ENCODE data around the gene ZNF385B.
"Not testable (repeated sequence)": the region's sequence is repeated elsewhere in the genome, so short reads cannot be mapped to it uniquely, and the experiment has no call there.

ZNF385B gene

GRCh38 chr2:179512281-179513035 is 349.0 kb downstream of the ZNF385B start:
- DNase-seq (ENCODE audit: low read depth in 2 of 2): no peak

- DNase-seq (ENCODE audit: low read depth in 2 of 2): no peak
These were observed 350.2 kb downstream of the ZNF385B start for GRCh38 chr2:179511105-179511789.

- DNase-seq (ENCODE audit: low read depth in 2 of 2): no peak
These were observed 366.1 kb downstream of the ZNF385B start for GRCh38 chr2:179495315-179495714.

- no peak for DNase-seq (ENCODE audit: low read depth in 2 of 2)
These were observed 372.8 kb downstream of the ZNF385B start for GRCh38 chr2:179488563-179488962.

DNA sequence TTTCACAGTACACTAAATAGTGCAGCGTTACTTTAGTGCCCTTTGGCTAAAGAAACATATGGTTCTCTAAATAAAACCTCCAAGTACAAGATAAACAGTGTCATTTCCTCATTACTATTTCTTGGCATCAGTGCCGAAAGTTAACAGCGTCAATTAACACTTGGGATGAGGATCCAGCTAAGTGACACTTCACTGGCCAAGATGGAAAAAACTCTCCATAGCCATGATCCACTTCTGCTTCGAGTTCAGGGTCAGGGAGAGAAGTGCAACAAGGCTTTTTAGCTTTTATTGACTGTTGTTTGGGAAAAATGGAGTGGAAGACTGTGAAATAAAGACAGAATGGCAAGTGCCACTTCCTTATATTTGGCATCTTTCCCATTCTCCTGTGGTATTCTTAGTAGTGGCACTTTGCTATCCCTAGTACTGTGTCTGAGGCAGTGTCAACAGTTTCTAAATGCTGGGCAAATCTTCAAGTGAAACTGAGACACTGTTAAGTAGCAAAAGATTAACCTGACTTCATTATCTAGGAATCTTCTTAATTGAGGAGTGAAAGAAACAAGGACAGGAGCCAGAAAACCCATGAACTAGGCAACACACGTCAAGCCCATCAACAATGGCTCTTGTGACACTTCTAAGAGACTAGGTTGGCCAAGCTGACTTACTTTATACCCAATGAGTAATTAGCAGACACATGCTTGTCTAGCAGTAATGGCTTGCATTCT is 374.2 kb downstream of the ZNF385B start:
- DNase-seq (ENCODE audit: low read depth in 2 of 2): no peak

- DNase-seq (ENCODE audit: low read depth in 2 of 2): no peak
These were observed 378.3 kb downstream of the ZNF385B start for GRCh38 chr2:179483131-179483530.

GRCh38 chr2:179479947-179480346 is 381.5 kb downstream of the ZNF385B start:
- no peak for DNase-seq (ENCODE audit: low read depth in 2 of 2)

DNA sequence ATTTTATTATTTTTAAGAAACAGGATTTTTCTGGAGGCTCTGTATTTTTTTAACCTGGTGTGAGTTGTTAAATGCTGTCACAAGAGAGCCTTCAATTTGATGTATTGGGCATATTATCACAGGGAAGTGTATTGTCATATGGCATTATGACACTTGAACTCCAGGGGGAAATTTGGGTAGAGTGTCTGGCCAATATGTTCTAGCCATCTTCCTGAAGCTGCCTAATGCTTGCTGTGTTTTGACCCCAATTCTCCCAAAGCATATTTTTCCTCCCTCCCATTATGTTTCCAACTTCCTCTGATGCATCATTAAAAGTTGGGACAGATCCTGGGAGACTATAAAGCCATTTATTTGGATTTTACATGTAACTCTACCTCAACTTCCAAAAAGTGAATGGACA is 382.6 kb downstream of the ZNF385B start:
- no peak for DNase-seq (ENCODE audit: low read depth in 2 of 2)

GRCh38 chr2:179470992-179471391 is 390.4 kb downstream of the ZNF385B start:
- no peak for DNase-seq (ENCODE audit: low read depth in 2 of 2)

GRCh38 chr2:179470089-179470488 is 391.3 kb downstream of the ZNF385B start:
- DNase-seq (ENCODE audit: low read depth in 2 of 2): no peak

GRCh38 chr2:179467960-179468359 is 393.5 kb downstream of the ZNF385B start:
- DNase-seq (ENCODE audit: low read depth in 2 of 2): no peak

DNA sequence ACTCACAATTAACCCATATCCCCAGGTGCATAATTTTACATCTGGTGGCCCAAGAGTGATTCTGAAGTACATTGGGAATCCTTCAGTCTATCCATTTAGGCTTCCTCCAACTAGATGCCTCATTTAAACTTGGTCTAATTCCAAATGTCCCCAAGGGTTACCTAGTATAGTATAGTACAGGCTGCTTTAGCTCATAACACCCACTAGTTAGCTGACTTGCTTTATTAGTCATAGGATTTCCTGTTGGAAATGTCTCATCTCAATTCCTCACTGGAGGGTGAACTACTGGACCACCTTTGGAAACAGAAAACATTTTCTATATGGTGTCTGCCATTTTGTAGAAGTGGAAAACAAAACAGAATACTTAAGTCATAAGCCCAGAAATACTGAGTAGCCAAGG is 394.3 kb downstream of the ZNF385B start:
- DNase-seq (ENCODE audit: low read depth in 2 of 2): no peak

GRCh38 chr2:179461420-179461819 is 400.0 kb downstream of the ZNF385B start:
- DNase-seq (ENCODE audit: low read depth in 2 of 2): no peak

GRCh38 chr2:179460181-179460929 is 401.1 kb downstream of the ZNF385B start:
- no peak for DNase-seq (ENCODE audit: low read depth in 2 of 2)

GRCh38 chr2:179458113-179458512 is 403.3 kb downstream of the ZNF385B start:
- DNase-seq (ENCODE audit: low read depth in 2 of 2): not testable (repeated sequence)

GRCh38 chr2:179455824-179456223 is 405.6 kb downstream of the ZNF385B start:
- no peak for DNase-seq (ENCODE audit: low read depth in 2 of 2)

- DNase-seq (ENCODE audit: low read depth in 2 of 2): no peak
These were observed 406.3 kb downstream of the ZNF385B start for GRCh38 chr2:179455172-179455524.

GRCh38 chr2:179454443-179455171 is 406.8 kb downstream of the ZNF385B start:
- no peak for DNase-seq (ENCODE audit: low read depth in 2 of 2)

DNA sequence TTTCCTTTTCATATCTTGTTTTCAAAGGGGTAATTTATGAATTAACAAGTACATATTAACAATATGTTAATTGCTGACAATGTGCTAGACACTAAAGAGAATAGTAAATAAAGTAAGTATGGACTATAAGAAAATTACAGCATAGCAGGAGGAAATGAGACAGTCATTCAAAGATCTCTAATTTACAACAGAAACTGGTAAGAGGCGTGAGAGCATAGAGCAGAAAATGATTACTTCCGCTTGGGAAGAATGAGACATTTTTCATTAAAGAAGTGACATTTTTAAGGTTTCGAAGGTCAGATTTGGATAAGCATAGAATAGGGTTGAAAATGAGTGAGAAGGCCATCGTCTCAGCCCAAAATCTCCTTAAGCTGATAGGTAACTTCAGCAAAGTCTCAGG is 412.4 kb downstream of the ZNF385B start:
- DNase-seq (ENCODE audit: low read depth in 2 of 2): no peak

- no peak for DNase-seq (ENCODE audit: low read depth in 2 of 2)
These were observed 413.5 kb downstream of the ZNF385B start for GRCh38 chr2:179447839-179448447.

DNA sequence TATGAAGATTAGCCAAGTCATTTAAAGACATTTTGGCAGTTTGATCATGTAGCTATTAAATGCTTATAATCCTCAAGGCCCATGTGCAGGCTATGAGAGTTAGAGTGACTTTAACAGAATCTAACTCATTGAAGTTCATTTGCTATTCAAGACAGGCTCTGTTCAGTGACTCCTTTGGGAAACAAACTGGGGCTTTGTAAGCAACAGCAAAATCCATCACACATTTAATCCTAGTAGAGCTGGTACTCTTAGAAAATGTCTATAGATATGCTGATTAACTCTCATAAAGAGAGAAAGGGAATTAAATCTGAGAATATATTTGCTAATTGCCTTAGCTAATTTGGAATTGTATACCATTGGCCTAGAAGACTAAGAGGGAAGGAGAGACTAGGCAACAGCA is 414.0 kb downstream of the ZNF385B start:
- no peak for DNase-seq (ENCODE audit: low read depth in 2 of 2)

Data from stimulated activated CD8-positive, alpha-beta memory T cell treated with anti-CD3 and anti-CD28 coated beads, Interleukin-15, amount 100 ng/mL, for 4 hours (primary cell).